Upper lobe of left lung (tissue), 6 donors: Measurements from ENCODE around the gene CLSTN2. TPM values are rescaled to one million over a fixed set of nuclear protein-coding genes. Genes with fewer than 3 reads are reported as not detected.

Experiments
- ATAC-seq, 2 donors: fragments of 200-7000 bp; cut with Tn5 transposase; one replicate each; pipeline ENCODE4 v1.9.1; 2022; ENCODE audit warnings: mild to moderate bottlenecking in 2 of 2, moderate library complexity in 2 of 2; ENCODE audit not compliant: low FRiP score in 2 of 2
- DNase-seq, 2 donors: peaks; one replicate each; pipeline ENCODE4 v3.0.0-alpha.2; 2019 to 2020
- H3K27ac ChIP-seq, 4 donors: fragments of 200-600 bp; sonication (generic); one replicate each; pipeline ENCODE4 v1.5.1; 2016 to 2019
- H3K27me3 ChIP-seq, 4 donors: fragments of 200-600 bp; sonication (generic); one replicate each; pipeline ENCODE4 v1.5.1; 2017 to 2019
- H3K36me3 ChIP-seq, 4 donors: fragments of 200-600 bp; sonication (generic); one replicate each; pipeline ENCODE4 v1.5.1; 2016 to 2019
- H3K4me1 ChIP-seq, 4 donors: fragments of 200-600 bp; sonication (generic); one replicate each; pipeline ENCODE4 v1.5.1; 2018 to 2019
- H3K4me3 ChIP-seq, 4 donors: fragments of 200-600 bp; sonication (generic); one replicate each; pipeline ENCODE4 v1.5.1; 2017 to 2019; ENCODE audit warnings: mild to moderate bottlenecking in 2 of 4, moderate library complexity in 1 of 4
- H3K9me3 ChIP-seq, 4 donors: fragments of 200-600 bp; sonication (generic); one replicate each; pipeline ENCODE4 v1.5.1; 2018 to 2019
- EP300 ChIP-seq, 4 donors: sonication (generic); formaldehyde crosslinking; IDR thresholded peaks; one replicate each; pipeline ENCODE4 v1.5.1; 2017; ENCODE audit warnings: antibody characterized with exemption in 4 of 4, control low read depth in 2 of 4
- POLR2A ChIP-seq, 4 donors: fragments of 450-650 bp; IDR thresholded peaks; one replicate each; pipeline ENCODE4 v1.5.1; 2016 to 2017; ENCODE audit warnings: antibody characterized with exemption in 4 of 4, mild to moderate bottlenecking in 2 of 4
- POLR2AphosphoS5 ChIP-seq, 2 donors: sonication (generic); formaldehyde crosslinking; IDR thresholded peaks; one replicate each; pipeline ENCODE4 v1.5.1; 2017; ENCODE audit warnings: antibody characterized with exemption in 2 of 2
- WGBS, 2 donors: methylation state at CpG; one replicate each; pipeline ENCODE4 v1.1.5; 2017 to 2018; 5-methylcytosine and 5-hydroxymethylcytosine counted together
- total RNA-seq, 6 donors: library from RNA; depleted of rRNA in 4 of 6; stranded (reverse); fragments of >200 nt in 4 of 6; gene quantifications; one replicate each; pipeline versions ENCODE4 v1.1.0 to v1.2.1, GENCODE V29; 2016 to 2021
- TF ChIP-seq, protein P1 (sequence below), 6 experiments: fragments of 450-650 bp in 4 of 6; fragments of 200-600 bp in 2 of 6; sonication (generic) in 2 of 6; IDR thresholded peaks; one replicate each; pipeline ENCODE4 v1.5.1; 2016 to 2019; ENCODE audit warnings: antibody characterized with exemption in 6 of 6
- donor health status: DM: no; HTN: no; CAD: no; lungs with moderate emphysema.
- donor health status: DM: no; HTN: yes; CAD: no; lungs with severe emphysema.

Gene CLSTN2
- total RNA-seq, 6 donors from 2014 or later = 1.0 to 4.3 (median 1.6) TPM

DNA sequence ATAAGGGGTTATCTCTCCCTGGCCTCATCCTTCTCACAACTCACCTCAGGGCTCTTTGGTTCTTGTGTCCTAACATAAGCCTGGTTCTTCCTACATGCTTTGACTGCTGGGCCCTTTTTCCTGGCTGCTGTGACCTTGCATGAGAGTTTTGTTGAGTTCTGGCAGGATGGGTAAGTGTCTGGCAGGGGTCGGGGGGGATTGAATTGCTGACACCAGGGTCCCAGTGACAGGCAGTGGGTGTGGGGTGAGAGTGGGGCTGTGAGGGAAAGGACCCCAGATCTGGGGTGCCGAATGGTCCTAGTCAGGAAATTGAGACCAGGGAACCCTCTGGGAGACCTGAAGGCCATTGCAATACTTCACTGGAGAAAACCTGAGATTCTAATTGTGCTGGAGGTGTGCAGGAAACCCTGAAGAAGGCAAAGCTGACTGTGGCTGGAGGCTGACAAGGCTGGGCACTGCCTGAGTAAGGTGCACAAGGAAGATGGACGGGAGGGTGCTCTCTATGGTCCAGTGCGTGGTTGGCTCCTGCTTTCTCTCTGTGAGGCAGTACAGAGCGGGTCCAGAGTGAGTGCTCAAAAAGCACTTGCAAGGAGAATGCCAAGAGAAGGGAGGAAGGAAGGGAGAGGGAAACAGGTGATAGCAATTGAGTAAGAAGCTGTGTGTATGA lies 76.8 kb downstream of the CLSTN2 start:
- no peak for TF ChIP-seq EP300 (IDR thresholded peaks at IDR 0.05)
- TF ChIP-seq POLR2AphosphoS5 (IDR thresholded peaks at IDR 0.05) = no peak
- TF ChIP-seq POLR2A (IDR thresholded peaks at IDR 0.05) = no peak
- TF ChIP-seq, protein P1, sequence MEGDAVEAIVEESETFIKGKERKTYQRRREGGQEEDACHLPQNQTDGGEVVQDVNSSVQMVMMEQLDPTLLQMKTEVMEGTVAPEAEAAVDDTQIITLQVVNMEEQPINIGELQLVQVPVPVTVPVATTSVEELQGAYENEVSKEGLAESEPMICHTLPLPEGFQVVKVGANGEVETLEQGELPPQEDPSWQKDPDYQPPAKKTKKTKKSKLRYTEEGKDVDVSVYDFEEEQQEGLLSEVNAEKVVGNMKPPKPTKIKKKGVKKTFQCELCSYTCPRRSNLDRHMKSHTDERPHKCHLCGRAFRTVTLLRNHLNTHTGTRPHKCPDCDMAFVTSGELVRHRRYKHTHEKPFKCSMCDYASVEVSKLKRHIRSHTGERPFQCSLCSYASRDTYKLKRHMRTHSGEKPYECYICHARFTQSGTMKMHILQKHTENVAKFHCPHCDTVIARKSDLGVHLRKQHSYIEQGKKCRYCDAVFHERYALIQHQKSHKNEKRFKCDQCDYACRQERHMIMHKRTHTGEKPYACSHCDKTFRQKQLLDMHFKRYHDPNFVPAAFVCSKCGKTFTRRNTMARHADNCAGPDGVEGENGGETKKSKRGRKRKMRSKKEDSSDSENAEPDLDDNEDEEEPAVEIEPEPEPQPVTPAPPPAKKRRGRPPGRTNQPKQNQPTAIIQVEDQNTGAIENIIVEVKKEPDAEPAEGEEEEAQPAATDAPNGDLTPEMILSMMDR (IDR thresholded peaks at IDR 0.05) = no peak
- no peaks in the 10 kb centered on the region for H3K36me3 ChIP-seq
- no peaks in the 10 kb centered on the region for H3K4me1 ChIP-seq
- no peaks in the 10 kb centered on the region for H3K9me3 ChIP-seq
- H3K27me3 ChIP-seq = no peaks in the 10 kb centered on the region
- no peak overlapping the region for H3K27ac ChIP-seq
- WGBS, 2 donors = 86% methylated on average over 5 of the region's 5 CpGs
- no peak for ATAC-seq
- no peak overlapping the region for H3K4me3 ChIP-seq
- DNase-seq = no peak

DNA sequence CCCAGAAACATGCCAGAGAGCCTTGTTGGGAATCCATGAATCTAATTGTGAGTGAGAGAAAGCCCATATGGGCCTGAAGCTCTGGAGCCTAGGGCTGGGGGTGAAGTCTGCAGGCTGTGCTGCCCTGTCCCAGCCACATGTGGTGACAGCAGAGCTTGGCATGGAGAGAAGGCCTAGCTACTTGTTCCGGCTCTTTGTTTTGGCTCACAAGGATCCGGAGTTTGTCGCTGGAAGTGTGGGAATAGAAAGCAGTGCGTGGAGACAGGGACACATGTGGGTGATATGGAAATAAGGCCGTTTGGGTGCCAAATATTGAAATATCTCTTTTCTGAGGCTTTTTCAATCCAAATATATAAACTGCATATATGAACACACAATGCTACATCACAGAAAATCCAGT lies 78.2 kb downstream of the CLSTN2 start:
- TF ChIP-seq, protein P1 (IDR thresholded peaks at IDR 0.05) = no peak
- no peak for TF ChIP-seq POLR2A (IDR thresholded peaks at IDR 0.05)
- TF ChIP-seq POLR2AphosphoS5 (IDR thresholded peaks at IDR 0.05) = no peak
- no peak for TF ChIP-seq EP300 (IDR thresholded peaks at IDR 0.05)

DNA sequence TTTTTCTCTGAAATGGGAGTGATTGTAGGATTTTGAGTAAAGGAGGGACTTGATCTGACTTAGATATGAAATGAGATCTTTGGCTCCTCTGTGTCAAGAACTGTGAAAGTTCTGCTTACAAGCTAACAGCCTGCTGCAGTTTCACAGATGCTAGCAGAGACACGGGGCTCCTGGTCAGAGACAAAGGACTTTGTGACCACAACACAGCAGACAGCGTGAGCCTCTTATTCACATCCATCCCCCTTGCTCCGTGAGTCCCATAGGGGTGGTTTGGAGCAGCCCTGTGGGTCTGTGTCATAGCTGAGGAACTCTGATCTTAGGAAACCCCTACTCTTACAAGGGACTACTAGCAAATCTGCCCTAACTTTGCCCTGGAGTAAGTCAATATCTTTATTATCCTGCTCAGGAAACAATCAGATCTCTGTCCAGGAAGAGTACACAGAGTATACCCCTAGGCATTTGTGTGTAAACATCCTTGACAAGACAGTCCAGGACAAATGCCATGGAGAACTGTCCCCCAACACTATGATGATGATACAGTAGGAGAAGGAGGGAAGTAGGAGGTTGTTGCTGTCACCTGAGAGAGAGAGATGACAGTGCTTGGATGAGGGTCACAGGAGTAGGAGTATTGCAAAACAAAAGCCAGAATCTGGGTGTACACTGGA lies 80.0 kb downstream of the CLSTN2 start:
- Histone ChIP-seq H3K27me3 (no peaks in the 10 kb centered on the region), H3K27ac (no peak overlapping the region), H3K36me3 (no peaks in the 10 kb centered on the region), H3K4me3 (no peak overlapping the region), H3K9me3 (no peaks in the 10 kb centered on the region), H3K4me1 (no peaks in the 10 kb centered on the region)
- ATAC-seq = no peak
- no peak for TF ChIP-seq POLR2AphosphoS5 (IDR thresholded peaks at IDR 0.05)
- 71 to 79% methylated on average over 3 of the region's 3 CpGs for WGBS, 2 donors
- DNase-seq = no peak

More for the DNA sequence above, 78.2 kb downstream of the CLSTN2 start:
- DNase-seq (no peak), ATAC-seq (no peak)
- Histone ChIP-seq H3K9me3 (no peaks in the 10 kb centered on the region), H3K27ac (no peak overlapping the region), H3K27me3 (no peaks in the 10 kb centered on the region), H3K4me3 (no peak overlapping the region), H3K36me3 (no peaks in the 10 kb centered on the region), H3K4me1 (no peaks in the 10 kb centered on the region)
- 87 to 92% methylated on average over 5 of the region's 5 CpGs for WGBS, 2 donors

DNA sequence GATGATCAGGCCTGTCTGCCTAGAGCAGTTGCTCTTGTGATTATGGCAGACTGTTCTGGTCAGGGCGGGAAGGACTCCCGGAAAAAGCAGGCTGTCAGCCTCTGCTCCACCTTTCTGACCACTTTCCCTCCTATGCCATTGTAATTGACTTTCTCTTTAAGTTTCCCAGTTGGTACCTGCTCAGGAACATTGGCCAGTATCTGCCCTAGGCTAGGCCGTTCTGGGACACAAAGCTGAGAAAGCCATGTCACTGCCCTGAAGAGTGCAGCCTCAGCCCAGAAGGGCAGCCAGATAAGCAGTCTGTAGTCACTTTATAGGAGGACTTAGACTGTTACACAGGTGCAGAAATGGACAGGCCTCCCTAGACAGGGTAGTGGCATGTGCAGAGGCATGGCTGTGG lies 80.8 kb downstream of the CLSTN2 start:
- H3K4me3 ChIP-seq = no peak overlapping the region
- 87 to 97% methylated on average over 3 of the region's 3 CpGs for WGBS, 2 donors
- H3K36me3 ChIP-seq = no peaks in the 10 kb centered on the region
- DNase-seq = no peak
- no peaks in the 10 kb centered on the region for H3K4me1 ChIP-seq
- no peaks in the 10 kb centered on the region for H3K9me3 ChIP-seq
- H3K27ac ChIP-seq = no peak overlapping the region
- H3K27me3 ChIP-seq = no peaks in the 10 kb centered on the region
- ATAC-seq = no peak
- TF ChIP-seq, protein P1 (IDR thresholded peaks at IDR 0.05) = no peak
- TF ChIP-seq POLR2A (IDR thresholded peaks at IDR 0.05) (no peak), POLR2AphosphoS5 (IDR thresholded peaks at IDR 0.05) (no peak), EP300 (IDR thresholded peaks at IDR 0.05) (no peak)

DNA sequence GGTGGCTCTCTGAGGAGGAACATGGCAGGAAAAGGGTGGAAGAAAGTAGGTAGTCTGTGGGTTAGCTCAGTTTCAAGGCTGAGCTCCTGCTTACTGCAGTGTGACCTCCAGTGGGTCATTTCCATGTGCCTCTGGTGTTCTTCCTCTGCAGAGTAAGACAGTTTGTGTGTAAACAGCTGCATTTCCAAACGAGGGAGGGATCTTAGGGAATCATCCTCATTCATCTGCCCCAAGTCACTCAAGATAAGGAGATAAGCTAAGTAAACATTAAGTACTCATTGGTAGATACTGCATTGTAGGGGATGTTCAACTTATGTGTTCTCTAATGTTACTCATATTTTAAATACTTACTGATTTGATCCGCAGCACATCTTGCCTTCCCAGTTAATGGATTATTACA lies 83.6 kb downstream of the CLSTN2 start:
- no peak for DNase-seq
- Histone ChIP-seq H3K36me3 (no peaks in the 10 kb centered on the region), H3K9me3 (no peaks in the 10 kb centered on the region), H3K4me3 (no peak overlapping the region), H3K27ac (no peak overlapping the region), H3K4me1 (no peaks in the 10 kb centered on the region), H3K27me3 (no peaks in the 10 kb centered on the region)
- no peak for ATAC-seq
- no peak for TF ChIP-seq POLR2A (IDR thresholded peaks at IDR 0.05)
- no peak for TF ChIP-seq EP300 (IDR thresholded peaks at IDR 0.05)
- TF ChIP-seq, protein P1 (IDR thresholded peaks at IDR 0.05) = no peak
- no peak for TF ChIP-seq POLR2AphosphoS5 (IDR thresholded peaks at IDR 0.05)
- WGBS, 2 donors = 31 to 39% methylated on average over 2 of the region's 2 CpGs
